Measurements from ENCODE around the gene SIGLEC10.

DNA sequence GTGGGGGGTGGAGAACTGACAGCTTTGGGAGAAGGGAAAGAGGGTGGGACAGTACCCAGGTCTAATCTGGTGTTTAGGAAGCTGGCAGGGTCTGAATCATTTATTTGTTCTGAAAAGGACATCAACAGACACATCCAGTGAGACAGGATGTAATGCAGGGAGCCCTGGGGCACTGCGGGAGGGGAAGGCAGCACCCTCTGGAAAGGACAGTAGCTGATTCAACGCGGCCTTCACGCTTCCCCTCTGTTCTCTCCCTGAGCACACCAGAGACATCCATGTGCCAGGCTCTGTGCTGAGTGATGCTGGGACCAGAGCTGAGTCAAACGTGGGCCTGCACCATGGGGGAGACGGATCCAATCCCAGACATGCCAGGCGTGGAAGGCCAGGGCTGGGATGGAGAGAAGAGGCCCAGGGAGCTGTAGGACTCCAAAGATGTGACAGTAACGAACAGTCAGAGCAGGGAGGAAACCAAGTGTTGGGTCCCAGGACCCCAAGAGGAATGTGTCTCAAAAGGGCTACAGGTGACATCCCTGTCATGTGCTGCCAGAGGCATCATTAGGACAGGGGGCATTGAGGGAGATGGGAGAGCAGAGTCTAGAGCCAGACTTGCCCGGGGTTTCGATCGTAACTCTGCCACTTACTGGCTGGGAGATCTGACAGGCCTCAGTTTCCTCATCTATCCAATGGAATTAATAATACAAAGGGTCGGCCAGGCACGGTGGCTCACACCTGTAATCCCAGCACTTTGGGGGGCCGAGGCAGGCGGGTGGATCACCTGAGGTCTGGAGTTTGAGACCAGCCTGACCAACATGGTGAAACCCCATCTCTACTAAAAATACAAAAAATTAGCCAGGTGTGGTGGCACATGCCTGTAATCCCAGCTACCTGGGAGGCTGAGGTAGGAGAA is 53.0 kb downstream of the SIGLEC10 start:
- TF ChIP-seq, protein P1, sequence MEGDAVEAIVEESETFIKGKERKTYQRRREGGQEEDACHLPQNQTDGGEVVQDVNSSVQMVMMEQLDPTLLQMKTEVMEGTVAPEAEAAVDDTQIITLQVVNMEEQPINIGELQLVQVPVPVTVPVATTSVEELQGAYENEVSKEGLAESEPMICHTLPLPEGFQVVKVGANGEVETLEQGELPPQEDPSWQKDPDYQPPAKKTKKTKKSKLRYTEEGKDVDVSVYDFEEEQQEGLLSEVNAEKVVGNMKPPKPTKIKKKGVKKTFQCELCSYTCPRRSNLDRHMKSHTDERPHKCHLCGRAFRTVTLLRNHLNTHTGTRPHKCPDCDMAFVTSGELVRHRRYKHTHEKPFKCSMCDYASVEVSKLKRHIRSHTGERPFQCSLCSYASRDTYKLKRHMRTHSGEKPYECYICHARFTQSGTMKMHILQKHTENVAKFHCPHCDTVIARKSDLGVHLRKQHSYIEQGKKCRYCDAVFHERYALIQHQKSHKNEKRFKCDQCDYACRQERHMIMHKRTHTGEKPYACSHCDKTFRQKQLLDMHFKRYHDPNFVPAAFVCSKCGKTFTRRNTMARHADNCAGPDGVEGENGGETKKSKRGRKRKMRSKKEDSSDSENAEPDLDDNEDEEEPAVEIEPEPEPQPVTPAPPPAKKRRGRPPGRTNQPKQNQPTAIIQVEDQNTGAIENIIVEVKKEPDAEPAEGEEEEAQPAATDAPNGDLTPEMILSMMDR (conservative IDR thresholded peaks at IDR 0.05; ENCODE audit: low read depth in 2 of 2), result no peak
- TF ChIP-seq POLR2AphosphoS5 (IDR thresholded peaks at IDR 0.05; ENCODE audit: low read depth), result no peak
